Activated CD4-positive, alpha-beta T cell treated with anti-CD3 and anti-CD28 coated beads for 24 hours (primary cell): ENCODE results near the gene COX18.

Source experiments
- DNase-seq, 2 donors: peaks; one replicate each; pipeline ENCODE4 v3.0.0-alpha.2; 2020; ENCODE audit warnings: low read depth in 2 of 2

The COX18 gene, protein sequence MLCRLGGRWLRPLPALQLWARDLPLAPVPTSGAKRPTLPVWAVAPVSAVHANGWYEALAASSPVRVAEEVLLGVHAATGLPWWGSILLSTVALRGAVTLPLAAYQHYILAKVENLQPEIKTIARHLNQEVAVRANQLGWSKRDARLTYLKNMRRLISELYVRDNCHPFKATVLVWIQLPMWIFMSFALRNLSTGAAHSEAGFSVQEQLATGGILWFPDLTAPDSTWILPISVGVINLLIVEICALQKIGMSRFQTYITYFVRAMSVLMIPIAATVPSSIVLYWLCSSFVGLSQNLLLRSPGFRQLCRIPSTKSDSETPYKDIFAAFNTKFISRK

GRCh38 chr4:73069338-73070073 is at the start of gene COX18:
COX18 (minus strand) TSS chr4:73069716; CDS start chr4:73069649, 67 bp downstream.
- DNase-seq, result peak; percentile 84 to 90

GRCh38 chr4:73109493-73109892 is 40.0 kb upstream of the COX18 start:
- DNase-seq, result no peak

- no peak for DNase-seq
These were observed 35.2 kb upstream of the COX18 start for GRCh38 chr4:73104695-73105094.

GRCh38 chr4:73103799-73104503 is 34.4 kb upstream of the COX18 start:
- DNase-seq, result no peak

DNA sequence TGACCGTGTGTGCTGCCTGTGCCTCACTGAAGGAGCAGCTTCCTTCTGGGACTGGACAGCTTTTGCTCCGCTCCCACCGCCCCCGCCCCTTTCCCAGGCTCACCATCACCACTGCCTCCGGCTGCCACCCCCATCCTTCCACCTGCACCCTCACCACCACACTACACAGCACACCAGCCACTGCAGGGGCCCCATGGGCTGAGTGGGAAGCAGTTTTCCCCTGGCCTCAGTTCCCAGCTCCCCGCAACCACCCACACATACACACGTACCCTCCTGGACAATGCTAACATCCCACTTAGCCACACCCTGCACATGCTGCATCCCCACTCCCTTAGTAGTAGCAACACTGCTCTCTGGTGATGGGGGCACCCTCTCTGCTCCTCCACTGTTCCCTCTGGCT is 29.6 kb upstream of the COX18 start:
- DNase-seq, result no peak

- no peak for DNase-seq
These were observed 29.2 kb upstream of the COX18 start for GRCh38 chr4:73098713-73099112.

GRCh38 chr4:73098016-73098415 is 28.5 kb upstream of the COX18 start:
- no peak for DNase-seq

DNA sequence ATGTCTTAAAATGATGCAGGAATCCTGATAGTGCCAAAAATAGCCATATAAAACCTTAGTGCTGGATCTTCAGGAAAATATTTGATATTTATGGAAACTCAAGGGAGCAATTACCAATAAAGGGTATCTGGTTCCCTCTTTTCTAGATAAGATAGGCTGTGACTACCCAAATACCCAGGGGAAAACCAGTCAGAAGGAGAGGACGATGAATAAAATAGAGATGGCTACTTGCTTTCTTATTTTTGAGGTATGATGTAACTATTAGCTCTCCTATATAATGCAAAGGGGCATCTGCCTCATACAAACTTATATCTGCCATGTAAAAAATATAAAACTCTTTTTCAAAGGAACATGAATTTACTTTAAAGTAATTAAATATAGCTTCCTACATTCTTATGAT is 23.4 kb upstream of the COX18 start:
- DNase-seq, result no peak

DNA sequence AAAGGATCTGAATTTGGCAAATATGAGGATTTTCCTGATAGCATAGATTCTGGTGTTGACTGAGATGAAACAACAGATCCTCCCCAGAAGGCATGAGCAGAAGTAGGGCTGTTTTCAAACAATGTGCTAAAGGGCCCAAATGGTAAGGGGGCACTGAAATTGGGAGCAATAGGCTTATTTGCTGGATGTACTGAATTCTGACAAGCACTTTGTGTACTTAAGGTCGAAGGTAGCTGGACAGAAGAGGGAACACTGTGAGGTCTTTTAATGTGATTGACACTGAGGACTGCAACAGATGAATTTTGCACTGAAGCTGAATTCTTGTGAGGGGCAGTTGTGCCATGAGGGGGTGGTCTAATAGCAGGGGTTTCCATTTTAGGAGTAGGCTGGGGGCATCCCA is 21.2 kb upstream of the COX18 start:
- no peak for DNase-seq

DNA sequence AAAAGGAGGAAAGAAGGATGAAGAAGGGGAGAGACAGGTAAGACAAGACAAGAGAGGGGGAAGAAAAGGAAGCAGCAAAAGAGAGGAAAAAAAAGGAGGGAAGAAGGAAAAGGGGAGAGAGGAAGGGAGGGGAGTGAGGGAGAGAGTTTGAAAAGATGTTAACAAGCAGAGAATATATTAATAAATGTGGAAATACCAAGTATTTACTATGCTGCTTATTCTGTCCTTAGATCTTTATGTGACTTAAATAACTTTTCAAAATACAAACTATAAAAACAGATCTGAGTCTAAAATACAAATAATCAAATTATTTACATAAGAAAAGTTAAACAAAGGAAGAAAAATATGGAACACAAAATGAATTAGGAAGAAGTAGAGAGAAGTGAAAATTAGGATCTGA is 18.4 kb upstream of the COX18 start:
- no peak for DNase-seq

- no peak for DNase-seq
These were observed 16.8 kb upstream of the COX18 start for GRCh38 chr4:73086095-73086868.

DNA sequence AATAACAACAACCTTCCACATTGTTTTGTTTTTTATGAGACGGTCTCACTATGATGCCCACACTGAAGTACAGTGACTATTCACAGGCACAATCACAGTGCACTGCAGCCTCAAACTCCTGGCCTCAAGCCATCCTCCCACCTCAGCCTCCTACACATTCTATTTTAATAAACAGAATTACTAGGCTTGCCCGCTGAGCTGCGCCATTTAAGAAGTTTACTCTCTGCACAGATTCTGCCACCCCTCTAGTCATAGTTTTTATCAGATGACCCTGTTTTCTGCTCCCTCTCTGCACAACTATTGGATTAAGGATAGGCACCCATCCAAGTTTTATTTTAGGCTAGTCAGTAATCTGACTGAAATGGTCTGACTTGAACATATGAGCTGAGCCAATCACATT is 11.3 kb upstream of the COX18 start:
- DNase-seq, result no peak

DNA sequence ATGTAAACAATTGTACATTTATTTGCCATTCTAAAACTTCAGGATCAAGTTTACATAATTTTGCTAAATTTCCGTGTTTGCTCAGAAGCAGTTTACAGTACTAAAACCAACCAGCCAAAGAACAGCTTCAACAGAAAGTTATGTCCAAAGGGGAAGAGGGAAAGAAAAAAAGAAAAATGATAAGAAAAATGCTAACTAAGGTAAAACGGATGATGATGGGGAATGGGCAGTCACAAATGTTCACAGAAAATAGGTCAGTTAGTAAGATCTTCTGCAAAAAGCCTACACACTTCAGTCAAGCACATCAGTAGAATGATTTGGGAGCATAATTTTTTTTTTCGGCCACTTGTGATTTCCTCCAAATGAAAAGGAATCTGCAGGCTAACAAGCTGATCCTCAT is 6.3 kb upstream of the COX18 start:
- no peak for DNase-seq

GRCh38 chr4:73070074-73070390 is 516 bp upstream of the COX18 start:
- no peak for DNase-seq

DNA sequence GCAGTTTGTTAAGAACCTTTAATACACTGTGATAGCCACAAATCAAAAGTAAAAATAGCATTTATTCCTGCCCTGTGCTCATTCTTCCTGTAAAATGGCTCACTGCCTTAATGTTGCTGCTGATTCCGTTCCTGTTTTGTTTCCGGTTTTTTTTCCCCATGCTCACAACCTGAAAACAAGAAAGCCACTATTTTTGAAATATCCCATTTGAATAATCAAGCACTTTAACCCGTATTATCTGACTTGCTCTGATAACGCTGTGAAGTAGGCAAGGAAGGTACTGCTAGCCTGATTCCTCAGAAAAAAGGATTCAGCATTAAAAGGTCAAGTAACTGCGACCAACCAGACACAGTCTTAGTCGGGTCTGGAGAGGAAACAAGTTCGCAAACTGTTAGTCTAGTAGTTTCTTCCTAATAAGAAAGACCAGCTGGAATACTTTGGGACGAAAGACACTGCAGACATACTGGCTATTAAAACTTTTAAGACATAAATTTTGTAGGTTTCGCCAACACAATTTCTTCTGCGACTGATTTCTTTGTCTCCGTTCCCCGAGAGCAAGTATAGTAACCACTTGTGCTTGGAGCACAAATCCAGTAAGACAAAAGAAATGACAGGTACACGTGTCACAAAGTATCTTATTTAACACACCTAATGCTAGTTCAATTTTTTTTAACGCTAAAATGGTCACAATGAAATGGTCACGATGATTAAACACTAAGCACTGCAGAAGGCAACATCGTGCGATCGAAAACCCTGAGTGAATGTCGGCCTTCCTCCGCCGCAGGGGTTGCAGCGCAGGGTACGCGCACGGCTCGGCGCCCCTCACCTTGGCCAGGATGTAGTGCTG is 802 bp downstream of the COX18 start:
- no peak for DNase-seq

DNA sequence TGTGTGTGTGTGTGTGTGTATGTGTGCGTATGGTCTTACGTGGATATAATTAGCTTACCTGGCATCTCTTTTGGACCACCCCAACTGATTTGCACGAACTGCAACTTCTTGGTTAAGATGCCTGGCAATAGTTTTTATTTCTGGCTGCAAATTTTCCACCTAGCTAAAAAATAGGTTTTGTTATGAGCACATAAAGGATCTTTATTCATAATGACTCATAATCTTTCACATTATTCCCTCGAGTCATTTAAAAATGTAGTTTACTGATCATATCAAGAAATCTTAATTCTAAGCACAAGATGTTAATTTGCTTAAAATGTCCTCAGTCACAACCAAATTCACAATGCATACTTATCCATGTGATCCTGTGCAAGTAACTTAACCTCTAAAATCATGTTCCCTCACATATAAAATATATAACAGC is 1.5 kb downstream of the COX18 start:
- no peak for DNase-seq

- no peak for DNase-seq
These were observed 2.6 kb downstream of the COX18 start for GRCh38 chr4:73066928-73067327.

GRCh38 chr4:73066445-73066844 is 3.1 kb downstream of the COX18 start:
- DNase-seq, result no peak

DNA sequence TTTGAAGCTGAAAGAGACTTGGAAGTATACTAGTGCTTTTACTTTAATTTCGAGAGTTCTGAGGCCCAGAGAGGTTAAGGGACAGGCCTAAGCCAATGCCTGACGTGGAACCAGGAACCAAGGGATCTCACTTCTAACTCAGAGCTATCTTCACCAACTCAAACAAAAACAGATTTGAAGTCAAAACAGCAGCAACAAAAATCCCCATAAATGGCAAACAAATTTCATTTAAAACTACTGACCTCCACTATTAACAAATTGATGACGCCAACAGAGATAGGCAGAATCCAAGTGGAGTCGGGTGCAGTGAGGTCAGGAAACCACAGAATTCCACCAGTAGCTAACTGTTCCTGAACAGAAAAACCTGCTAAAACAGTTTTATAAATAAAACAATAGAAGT is 5.0 kb downstream of the COX18 start:
- DNase-seq, result no peak

GRCh38 chr4:73055241-73055897 is 14.1 kb downstream of the COX18 start:
- no peak for DNase-seq
